CD4-positive, alpha-beta T cell treated with Interleukin-6 at 100 ng/mL for 8 hours (primary cell): Measurements from ENCODE around the gene HS3ST6.
"Not testable (repeated sequence)": the region's sequence is repeated elsewhere in the genome, so short reads cannot be mapped to it uniquely, and the experiment has no call there.

Experiments used
- DNase-seq: peaks from one replicate; pipeline ENCODE4 v3.0.0-alpha.2; 2020; ENCODE audit warnings: mixed read lengths, low spot score

HS3ST6 gene

DNA sequence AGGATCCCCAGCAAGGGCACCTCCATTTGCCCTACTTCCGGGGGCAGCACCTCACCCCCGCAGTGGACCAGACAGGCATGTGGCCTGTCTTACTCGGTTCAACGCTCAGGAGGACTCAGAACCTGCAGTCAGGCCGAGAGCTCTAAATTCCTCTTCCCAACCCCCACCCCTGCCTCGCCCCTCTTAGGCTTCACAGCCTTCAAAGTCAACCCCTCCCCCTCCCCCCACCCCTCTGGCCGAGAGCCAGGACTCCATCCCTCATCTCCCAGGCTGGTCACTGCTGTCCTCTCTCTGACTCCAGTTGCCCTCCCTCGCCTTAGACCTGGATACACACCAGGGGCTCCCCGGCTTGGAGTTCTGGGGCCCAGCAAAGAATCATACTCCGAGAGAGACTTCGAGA, 8.1 kb upstream of the HS3ST6 start:
- DNase-seq: no peak

GRCh38 chr16:1924095-1924494, 5.9 kb upstream of the HS3ST6 start:
- no peak for DNase-seq

GRCh38 chr16:1923299-1924034, 5.3 kb upstream of the HS3ST6 start:
- DNase-seq: no peak

GRCh38 chr16:1922357-1922756, 4.1 kb upstream of the HS3ST6 start:
- DNase-seq: no peak

GRCh38 chr16:1920727-1921171, 2.5 kb upstream of the HS3ST6 start:
- no peak for DNase-seq

DNA sequence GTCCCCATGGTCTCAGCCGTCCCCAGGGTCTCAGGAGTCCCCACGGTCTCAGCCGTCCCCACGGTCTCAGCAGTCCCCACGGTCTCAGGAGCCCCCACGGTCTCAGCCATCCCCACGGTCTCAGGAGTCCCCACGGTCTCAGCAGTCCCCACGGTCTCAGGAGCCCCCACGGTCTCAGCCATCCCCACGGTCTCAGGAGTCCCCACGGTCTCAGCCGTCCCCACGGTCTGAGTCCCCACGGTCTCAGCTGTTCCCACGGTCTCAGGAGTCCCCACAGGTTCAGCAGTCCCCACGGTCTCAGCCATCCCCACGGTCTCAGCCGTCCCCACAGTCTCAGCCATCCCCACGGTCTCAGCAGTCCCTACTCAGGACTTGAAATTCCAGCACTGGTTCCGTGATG, 1.9 kb upstream of the HS3ST6 start:
- DNase-seq: not testable (repeated sequence)

GRCh38 chr16:1919327-1919998, 1.2 kb upstream of the HS3ST6 start:
- no peak for DNase-seq

- no peak for DNase-seq
Observed at GRCh38 chr16:1917665-1918350, 407 bp downstream of the HS3ST6 start.

DNA sequence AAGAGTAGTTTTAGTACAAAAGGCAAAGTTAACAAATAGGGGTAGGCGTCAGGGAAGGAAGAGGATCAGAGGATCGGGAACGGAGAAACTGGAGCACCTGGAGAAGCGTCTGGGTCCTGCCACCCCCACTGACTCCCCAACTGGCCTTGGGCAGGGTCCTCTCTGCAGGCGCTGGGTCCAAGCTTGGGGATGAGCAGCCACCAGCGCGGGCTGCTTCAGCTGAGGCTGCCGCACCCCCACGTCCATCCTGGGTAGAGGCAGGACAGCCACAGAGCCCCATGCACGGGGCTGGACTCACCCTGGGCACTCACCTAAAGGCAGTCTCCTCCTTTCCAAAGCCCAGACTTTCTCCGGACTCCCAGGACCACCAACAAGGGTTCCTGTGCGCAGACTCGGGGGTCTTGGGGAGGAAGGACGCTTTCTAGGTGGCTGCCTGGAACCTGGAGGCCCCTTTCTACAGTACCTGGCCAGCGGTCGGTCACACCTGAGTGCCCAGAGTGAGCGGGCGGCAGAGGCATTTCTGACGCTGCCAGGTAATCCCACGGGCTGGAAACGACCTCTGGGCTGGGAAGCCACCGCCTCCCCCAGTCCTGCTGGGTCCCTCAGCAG, 1.1 kb downstream of the HS3ST6 start:
- DNase-seq: no peak

GRCh38 chr16:1916640-1916990, 1.6 kb downstream of the HS3ST6 start:
- no peak for DNase-seq

DNA sequence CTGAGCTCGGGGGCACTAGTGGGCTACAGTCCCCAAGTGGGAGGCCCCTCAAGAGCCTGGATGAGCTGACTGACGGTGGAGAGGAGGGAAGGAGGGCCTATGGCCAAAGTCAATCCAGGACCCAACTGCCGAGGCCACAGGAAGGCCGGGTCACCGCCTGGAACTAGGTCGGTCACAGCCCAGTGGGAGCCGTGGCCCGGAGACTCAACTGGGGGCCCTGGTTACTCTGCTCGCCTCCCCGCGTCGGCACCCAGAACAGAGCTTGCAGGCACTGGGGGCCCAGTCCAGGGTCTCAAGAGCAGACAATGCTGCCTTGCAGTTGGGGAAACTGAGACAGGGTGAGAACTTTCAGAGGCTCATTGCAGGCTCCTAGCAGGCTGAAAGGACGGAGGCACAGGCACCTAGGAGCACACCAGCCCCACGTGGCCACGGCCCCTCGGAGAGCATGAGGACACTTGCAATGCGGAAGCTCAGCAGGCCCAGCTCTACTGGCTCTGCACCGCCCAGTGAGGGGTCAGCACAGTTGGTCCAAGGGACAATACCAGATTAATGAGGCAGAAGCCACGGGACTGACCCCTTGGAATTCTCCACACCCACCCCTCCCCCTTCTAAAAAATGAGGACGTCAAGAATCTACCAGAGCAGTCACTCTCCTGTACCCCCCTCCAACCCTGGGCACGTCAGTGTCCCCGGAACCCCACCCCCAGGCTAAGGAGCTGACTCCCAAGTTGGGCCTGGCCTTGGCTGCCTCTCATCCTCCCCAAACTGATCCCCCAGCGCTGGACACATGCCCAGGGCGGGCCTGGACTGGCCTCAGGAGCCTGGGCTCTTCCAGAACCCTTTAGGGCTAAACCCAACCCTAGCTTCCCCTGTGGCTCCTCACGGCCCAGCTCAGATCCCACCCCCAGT, 2.2 kb downstream of the HS3ST6 start:
- DNase-seq: no peak

- DNase-seq: no peak
Observed at GRCh38 chr16:1914988-1915387, 3.2 kb downstream of the HS3ST6 start.

DNA sequence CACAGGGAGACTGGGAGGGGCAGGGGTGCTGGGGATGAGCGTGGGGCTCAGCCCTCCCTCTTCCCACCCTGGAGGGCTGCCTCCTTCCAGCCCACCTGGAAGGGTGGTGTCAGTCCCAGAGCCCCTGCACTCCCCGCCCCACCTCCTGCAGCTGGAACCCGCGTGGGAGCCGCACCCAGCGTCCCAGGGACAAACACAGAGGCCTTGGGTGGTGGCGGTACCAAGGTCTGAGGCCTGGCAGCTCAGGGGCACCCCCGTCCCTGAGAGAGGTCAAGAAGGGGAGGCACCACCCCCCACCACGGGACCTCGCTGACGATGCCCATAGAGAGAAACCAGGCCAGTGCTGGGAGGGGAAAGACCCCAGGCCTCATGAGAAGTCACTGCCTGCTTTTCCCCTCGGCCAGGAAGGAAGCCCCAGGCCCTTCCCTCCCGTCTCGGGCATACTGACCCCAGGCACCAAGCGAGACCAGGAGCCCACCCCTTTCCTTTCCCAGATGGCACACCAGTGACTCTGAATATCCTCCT, 4.1 kb downstream of the HS3ST6 start:
- no peak for DNase-seq

DNA sequence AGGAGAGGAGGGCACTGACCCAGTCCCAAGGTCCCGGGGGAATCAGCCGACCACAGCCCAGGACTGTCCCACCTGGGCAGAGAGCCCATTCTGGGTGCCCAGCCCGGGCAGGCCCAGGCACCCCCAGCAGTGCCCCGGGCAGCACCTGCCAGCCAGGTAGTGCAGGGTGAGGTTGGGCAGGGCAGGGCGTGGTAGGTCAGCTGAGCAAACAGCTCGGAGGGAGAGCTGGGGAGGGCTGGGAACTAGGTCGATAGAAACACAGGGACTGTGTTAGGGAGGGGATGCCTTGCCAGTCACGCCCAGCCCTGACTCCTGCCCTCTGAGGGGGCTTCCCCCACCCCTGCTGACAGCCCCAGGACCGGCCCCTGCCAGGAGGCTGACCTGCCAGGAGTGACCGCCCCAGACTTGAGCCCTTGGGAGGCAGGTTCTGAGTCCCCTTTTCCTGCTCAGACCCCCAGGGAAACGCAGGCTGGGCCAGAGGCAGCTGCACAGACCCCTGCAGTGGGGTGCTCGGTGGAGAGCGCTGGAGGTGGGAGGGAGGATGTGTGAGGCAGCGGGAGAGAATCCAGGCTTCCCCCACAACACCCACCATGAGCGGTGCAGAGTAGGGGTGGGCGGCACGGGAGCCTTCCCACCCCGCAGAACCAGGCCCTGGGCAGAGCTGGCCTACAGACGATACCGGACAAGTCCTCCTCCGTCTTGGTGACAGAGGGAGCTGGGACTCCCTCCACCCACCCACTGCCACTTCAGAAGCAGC, 4.7 kb downstream of the HS3ST6 start:
- DNase-seq: no peak

DNA sequence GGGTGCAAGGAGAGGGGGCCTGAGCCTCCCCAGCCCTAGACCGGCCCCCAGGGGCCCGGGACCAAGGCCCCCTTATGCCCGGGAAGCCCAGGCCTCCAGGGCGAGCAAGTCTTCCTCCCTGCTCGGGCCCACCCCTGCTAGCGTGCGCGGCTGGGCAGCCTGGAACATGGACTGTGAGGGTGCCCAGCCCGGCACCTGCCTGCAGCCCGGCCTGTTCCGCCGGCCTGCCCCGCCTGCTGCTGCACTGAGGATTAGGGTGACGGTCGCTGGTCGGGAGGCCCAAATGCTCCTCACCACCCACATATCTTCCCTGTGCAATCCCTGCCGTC, 6.0 kb downstream of the HS3ST6 start:
- DNase-seq: no peak

- DNase-seq: no peak
Observed at GRCh38 chr16:1911467-1912214, 6.6 kb downstream of the HS3ST6 start.

DNA sequence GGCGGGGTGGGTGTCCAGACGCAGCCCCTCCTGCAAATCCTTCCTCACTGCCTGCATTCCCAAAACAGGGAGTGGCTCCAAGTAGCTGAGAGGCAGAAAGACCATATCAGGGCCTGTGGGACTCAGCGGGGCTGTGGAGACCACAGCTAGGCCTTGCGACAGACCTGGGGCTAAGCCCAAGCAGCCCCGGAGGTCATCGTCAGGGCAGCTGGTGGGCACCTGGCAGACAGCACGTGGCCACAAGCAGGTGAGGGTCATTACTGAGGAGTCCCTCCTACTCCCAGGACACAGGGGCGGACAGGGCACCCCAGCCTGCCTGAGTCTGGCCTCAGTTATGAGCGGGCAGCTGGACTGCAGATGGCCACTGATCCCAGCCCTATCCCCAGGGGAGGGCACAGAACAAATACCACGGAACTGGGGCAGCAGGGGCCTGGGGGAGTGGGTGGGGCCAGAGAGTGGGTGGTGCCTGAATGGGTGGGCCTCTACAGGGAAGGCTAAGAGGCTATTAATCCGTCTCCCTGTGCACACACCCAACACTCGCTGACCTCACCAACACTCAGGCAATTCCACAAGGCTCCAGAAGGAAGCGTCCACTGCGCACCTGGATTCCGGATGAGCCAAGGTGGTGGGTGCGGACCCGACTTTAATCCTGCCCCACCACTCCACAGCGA, 8.5 kb downstream of the HS3ST6 start:
- no peak for DNase-seq

GRCh38 chr16:1908983-1909382, 9.2 kb downstream of the HS3ST6 start:
- no peak for DNase-seq

DNA sequence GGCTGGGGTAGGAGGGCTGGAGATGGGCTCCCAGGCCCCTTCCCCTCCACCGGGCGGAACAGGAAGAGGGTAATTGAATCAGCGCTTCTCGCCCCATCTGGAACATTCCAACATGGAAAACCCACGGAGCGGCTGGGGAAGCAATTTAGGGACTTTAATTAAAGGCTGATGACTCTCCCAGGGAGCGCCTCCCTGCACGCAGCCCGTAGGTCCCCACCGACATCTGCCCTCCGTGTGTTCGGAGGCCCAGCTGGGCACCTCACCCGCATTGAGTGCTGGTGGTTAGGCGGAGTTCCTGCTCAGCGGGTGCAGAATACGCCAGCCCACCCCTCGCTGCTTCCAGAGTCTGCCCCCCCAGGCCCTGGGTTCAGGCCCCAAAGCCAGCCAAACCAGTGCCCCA, 10.0 kb downstream of the HS3ST6 start:
- DNase-seq: no peak
